ENCODE results near the gene CHCHD5. TPM values are rescaled to one million over a fixed set of nuclear protein-coding genes. Genes with fewer than 3 reads are reported as not detected.

Gene CHCHD5
- total RNA-seq, 1 donor from 2014 or later, result 22.7 TPM

DNA sequence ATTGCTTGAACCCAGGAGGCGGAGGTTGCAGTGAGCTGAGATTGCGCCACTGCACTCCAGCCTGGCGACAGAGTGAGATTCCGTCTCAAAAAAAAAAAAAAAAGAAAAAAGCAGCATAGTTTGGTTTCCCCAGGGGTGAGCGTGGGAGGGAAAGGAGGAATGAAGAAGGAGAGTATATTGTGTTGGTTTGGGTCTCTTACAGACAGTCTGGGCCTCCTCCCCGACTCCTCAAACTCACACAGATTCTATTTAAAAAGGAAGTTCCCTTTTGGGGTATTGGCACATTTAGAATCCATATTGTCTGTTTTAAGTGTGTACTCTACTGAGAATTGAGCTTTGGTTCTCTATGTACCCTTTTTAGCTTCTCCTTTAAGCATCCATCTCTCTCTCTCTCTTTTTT lies 34.0 kb downstream of the CHCHD5 start:
- Mint-ChIP-seq H3K27ac (ENCODE audit: unreplicated experiment) (no peak overlapping the region), H3K4me1 (ENCODE audit: low read depth) (peaks cover 16% of the 10 kb centered on the region), H3K4me3 (ENCODE audit: unreplicated experiment) (no peak overlapping the region), H3K36me3 (ENCODE audit: low read depth) (peaks cover 3% of the 10 kb centered on the region), H3K27me3 (ENCODE audit: low read depth) (no peaks in the 10 kb centered on the region), H3K9me3 (ENCODE audit: low read depth) (peaks cover 4% of the 10 kb centered on the region)
- TF ChIP-seq, protein P1, sequence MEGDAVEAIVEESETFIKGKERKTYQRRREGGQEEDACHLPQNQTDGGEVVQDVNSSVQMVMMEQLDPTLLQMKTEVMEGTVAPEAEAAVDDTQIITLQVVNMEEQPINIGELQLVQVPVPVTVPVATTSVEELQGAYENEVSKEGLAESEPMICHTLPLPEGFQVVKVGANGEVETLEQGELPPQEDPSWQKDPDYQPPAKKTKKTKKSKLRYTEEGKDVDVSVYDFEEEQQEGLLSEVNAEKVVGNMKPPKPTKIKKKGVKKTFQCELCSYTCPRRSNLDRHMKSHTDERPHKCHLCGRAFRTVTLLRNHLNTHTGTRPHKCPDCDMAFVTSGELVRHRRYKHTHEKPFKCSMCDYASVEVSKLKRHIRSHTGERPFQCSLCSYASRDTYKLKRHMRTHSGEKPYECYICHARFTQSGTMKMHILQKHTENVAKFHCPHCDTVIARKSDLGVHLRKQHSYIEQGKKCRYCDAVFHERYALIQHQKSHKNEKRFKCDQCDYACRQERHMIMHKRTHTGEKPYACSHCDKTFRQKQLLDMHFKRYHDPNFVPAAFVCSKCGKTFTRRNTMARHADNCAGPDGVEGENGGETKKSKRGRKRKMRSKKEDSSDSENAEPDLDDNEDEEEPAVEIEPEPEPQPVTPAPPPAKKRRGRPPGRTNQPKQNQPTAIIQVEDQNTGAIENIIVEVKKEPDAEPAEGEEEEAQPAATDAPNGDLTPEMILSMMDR (IDR thresholded peaks at IDR 0.05), result no peak
- DNase-seq (ENCODE audit: low spot score), result no peak

DNA sequence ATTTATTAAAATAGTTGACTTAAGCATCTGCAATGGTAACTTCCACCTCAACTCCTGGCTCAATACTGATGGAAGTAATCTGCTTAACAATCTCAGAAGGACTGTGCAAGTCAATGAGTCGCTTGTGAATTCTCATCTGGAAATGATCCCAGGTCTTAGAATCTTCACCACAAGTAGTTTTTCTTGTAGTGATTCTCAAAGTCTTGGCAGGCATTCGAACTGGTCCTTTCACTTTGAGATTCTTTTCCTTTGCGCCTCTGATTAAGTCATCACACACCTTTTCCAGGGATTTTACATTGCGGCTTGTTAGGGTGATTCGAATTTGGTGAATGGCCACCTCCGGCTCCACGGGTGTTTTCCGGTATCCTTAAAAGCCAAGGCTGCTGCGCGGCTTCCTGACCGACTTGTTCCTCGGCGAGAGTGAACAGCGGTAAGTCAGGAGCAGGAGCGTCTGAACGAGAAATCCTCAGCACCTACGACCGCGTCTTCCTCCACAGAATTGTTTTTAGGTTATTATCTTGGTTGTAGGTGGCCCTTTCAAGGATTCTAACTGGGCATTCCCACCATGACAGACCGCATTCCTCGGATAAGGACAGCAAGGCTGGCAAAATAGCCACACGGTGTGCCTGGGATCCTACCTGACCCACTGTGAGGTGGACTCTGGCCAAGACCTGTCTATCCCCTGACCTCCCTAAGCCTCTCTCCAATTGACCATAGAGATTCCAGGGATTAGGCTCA lies 37.5 kb downstream of the CHCHD5 start:
- H3K27ac Mint-ChIP-seq (ENCODE audit: unreplicated experiment), result no peak overlapping the region
- H3K4me1 Mint-ChIP-seq (ENCODE audit: low read depth), result peaks cover 39% of the 10 kb centered on the region
- DNase-seq (ENCODE audit: low spot score), result peak; percentile 62
- no peaks in the 10 kb centered on the region for H3K36me3 Mint-ChIP-seq (ENCODE audit: low read depth)
- no peak overlapping the region for H3K4me3 Mint-ChIP-seq (ENCODE audit: unreplicated experiment)
- TF ChIP-seq, protein P1 (IDR thresholded peaks at IDR 0.05), result no peak
- H3K9me3 Mint-ChIP-seq (ENCODE audit: low read depth), result no peaks in the 10 kb centered on the region
- H3K27me3 Mint-ChIP-seq (ENCODE audit: low read depth), result no peaks in the 10 kb centered on the region

DNA sequence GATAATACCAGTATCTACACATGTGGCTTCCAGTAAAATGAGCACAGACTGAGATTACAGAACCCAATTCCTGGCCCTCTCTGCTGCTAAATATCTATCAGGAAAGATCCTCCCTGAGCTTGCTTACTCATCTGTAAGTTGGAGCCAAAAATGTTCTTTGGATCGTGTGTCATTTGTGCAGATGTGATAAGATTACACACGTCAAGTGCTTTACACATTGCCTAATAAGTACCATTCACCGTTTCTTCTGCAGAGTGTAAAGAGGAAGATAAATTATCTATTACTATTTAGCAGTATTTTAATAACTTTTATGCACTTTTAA lies 38.1 kb downstream of the CHCHD5 start:
- no peak overlapping the region for H3K27ac Mint-ChIP-seq (ENCODE audit: unreplicated experiment)
- peaks cover 44% of the 10 kb centered on the region for H3K4me1 Mint-ChIP-seq (ENCODE audit: low read depth)
- TF ChIP-seq, protein P1 (IDR thresholded peaks at IDR 0.05), result no peak
- H3K4me3 Mint-ChIP-seq (ENCODE audit: unreplicated experiment), result no peak overlapping the region
- H3K36me3 Mint-ChIP-seq (ENCODE audit: low read depth), result no peaks in the 10 kb centered on the region
- DNase-seq (ENCODE audit: low spot score), result no peak
- no peaks in the 10 kb centered on the region for H3K9me3 Mint-ChIP-seq (ENCODE audit: low read depth)
- H3K27me3 Mint-ChIP-seq (ENCODE audit: low read depth), result no peaks in the 10 kb centered on the region

DNA sequence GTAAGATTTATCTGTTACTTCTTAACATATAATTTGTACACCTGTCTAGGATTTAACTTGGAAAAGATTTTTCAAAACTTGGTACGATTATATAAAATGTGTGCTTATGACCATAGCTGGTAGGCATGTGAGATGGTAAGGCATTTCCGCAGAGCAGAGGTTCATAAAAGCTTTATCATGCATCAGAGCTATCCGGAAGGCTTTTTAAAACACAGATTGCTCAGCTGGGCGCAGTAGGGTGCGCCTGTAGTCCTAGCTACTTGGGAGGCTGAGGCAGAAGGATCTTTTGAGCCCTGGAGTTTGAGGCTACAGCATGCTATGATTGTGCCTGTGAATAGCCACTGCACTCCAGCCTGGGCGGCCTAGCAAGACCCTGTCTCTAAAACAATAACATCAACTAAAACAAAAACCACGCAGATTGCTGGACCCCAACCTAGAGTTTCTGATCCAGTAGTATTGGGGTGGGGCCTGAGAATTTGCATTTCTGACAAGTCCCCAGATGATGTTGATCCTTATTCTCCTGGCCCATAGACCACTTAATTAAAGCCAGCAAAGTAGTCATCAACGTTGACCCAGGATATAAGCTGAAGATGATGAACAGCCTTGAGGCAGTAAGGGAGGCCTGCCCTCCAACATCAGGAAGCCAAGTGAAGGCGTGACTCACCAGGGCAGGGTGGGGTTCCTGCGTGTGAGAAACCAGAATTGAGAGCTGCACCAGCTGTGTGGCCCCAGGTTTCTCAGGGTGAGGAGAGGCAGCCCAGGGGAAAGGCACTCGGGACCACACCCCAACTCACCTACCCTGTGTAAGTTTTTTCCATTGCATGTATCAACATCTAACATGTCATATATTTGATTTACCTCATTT lies 39.7 kb downstream of the CHCHD5 start:
- no peak overlapping the region for H3K4me3 Mint-ChIP-seq (ENCODE audit: unreplicated experiment)
- H3K4me1 Mint-ChIP-seq (ENCODE audit: low read depth), result peaks cover 60% of the 10 kb centered on the region
- H3K36me3 Mint-ChIP-seq (ENCODE audit: low read depth), result no peaks in the 10 kb centered on the region
- no peaks in the 10 kb centered on the region for H3K27me3 Mint-ChIP-seq (ENCODE audit: low read depth)
- TF ChIP-seq, protein P1 (IDR thresholded peaks at IDR 0.05), result no peak
- DNase-seq (ENCODE audit: low spot score), result peak; percentile 30
- no peaks in the 10 kb centered on the region for H3K9me3 Mint-ChIP-seq (ENCODE audit: low read depth)
- no peak overlapping the region for H3K27ac Mint-ChIP-seq (ENCODE audit: unreplicated experiment)

DNA sequence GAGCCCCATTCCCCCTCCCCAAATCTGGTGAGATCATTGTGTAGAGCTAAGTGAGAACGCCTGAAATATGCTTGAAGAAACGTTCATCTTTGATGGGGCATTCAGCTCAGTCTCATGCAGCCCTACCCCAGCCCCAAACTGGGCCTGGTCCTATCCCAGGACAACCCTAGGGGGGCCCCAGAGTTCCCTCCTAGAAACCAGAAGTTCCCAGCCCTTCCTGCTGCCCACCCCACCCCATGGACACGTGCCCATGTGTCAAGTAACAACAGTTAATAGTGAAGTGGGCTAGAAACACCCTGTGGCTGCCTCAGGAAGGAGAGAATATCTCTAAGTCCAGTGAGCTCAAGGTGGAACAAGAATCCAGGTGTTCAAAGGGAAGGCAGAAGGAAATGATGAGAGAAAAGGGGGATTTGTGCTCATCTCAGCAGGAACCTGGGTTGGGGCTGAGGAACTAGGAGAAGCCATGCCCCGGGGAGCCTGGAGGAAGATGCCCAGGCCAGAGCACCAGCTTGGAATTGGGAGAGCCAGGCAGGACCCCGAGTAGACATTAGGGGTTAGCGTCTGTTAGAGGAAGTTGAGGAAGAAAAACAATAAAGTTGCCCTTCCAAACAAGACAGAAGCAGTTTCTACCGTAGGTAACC lies 41.2 kb downstream of the CHCHD5 start:
- H3K27me3 Mint-ChIP-seq (ENCODE audit: low read depth), result no peaks in the 10 kb centered on the region
- H3K4me1 Mint-ChIP-seq (ENCODE audit: low read depth), result peaks cover 74% of the 10 kb centered on the region
- H3K36me3 Mint-ChIP-seq (ENCODE audit: low read depth), result no peaks in the 10 kb centered on the region
- TF ChIP-seq, protein P1 (IDR thresholded peaks at IDR 0.05), result no peak
- no peaks in the 10 kb centered on the region for H3K9me3 Mint-ChIP-seq (ENCODE audit: low read depth)
- peak overlapping the region; percentile 73 for H3K27ac Mint-ChIP-seq (ENCODE audit: unreplicated experiment)
- H3K4me3 Mint-ChIP-seq (ENCODE audit: unreplicated experiment), result no peak overlapping the region
- DNase-seq (ENCODE audit: low spot score), result peak; percentile 42

Measured in chondrocyte (in vitro differentiated cells).